GM19099 (cell line): ENCODE results near the gene LIMK1.

ENCODE experiments used
- POLR2A ChIP-seq: IDR thresholded peaks from 3 replicates; pipeline ENCODE4 v1.6.1; 2011; ENCODE audit warnings: low read depth; ENCODE audit not compliant: insufficient read length; ENCODE audit errors: extremely low read depth

LIMK1 gene

DNA sequence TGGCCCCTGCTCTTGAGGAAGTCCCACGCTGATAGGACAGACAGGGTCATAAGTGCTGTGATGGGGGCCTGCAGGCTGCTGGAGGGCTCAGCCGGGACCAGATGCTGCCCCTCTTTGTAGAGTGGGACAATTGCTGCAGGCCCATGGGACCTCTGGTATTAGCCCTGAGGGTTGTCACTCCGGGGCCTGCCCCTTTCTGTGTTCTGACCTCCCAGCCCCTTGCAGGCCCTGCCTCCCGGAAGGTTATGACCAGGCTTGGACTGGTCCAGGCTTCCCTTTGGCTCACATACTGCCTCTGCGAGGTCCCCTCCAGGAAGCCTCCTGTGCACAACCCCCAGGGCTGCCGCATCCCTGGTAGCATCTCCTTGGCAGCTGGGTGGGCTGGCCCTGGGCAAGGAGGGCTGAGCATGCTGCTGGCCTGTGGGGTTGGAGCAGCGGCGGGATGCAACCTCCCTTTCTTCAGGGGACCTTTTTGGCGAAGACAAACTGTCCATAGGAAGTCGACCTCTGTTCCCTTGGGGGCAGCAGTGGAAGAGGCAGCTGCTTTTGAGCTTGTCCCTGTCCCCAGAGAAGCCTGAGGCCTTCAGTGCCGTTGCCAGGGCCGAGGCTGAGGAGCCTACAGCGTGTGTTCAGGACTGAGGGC lies 8.8 kb downstream of the LIMK1 start:
- no peak for TF ChIP-seq POLR2A

- TF ChIP-seq POLR2A: peak; percentile 72
These were observed 9.4 kb downstream of the LIMK1 start for GRCh38 chr7:74092964-74093471.

- TF ChIP-seq POLR2A: no peak
These were observed 10.1 kb downstream of the LIMK1 start for GRCh38 chr7:74093671-74094223.

DNA sequence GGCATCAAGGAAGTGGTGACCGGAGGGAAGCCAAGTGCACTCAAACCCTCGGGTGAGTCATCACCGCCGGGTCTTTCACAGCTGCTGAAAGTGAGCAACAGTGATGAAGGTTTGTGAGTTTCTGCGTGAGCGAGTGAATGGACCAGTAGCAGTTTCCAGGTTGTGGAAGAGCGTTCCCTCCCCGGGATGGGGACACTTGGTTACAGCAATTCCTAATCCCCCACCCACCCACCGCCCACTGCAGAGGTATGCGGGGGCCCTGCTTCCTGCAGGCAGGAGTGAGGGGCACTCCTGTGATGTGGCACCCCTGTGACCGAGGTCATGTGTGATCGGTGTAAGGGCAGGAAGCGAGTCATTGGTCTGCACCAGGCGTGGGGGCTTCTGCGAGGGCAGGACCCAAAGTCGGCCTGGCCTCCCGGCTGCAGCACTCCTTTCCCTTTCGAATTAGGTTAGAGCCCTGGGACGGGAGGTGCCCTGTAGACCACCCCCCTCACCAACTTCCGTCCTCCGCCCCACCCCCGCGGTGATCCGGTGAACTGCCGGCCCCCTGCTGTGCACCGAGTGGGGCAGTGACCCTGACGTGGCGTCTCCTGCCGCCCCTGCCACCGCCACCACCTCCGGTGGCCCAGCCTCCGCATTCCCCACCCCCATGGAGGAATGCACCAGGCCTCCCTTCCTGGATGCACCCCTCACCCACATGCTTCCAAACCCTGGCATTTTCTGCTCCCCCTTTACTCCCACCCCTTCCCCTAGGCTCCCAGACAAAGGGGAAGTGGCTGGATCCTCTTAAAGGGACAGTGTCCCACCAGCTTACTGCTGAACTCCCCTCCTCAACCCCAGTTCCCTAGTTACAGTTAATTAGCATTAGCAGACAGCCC lies 10.9 kb downstream of the LIMK1 start:
- peak; percentile 38 for TF ChIP-seq POLR2A

DNA sequence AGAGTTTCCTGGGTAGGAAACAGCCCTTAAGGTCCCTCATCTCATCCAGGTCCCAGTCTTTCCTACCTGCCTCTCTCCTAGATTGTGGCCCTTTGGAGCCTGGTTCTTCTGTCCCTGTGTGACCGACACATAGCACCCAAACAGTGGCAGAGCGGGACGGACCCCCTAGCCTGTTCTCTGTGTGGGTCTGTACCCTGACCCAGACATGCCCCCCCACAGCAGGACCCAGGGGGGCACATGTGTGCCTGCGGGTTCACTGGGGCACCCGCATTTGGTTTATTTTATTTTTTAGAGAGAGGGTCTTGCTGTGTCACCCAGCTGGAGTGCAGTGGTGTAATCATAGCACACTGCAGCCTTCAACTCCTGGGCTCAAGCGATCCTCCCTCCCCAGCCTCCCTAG lies 11.5 kb downstream of the LIMK1 start:
- no peak for TF ChIP-seq POLR2A

DNA sequence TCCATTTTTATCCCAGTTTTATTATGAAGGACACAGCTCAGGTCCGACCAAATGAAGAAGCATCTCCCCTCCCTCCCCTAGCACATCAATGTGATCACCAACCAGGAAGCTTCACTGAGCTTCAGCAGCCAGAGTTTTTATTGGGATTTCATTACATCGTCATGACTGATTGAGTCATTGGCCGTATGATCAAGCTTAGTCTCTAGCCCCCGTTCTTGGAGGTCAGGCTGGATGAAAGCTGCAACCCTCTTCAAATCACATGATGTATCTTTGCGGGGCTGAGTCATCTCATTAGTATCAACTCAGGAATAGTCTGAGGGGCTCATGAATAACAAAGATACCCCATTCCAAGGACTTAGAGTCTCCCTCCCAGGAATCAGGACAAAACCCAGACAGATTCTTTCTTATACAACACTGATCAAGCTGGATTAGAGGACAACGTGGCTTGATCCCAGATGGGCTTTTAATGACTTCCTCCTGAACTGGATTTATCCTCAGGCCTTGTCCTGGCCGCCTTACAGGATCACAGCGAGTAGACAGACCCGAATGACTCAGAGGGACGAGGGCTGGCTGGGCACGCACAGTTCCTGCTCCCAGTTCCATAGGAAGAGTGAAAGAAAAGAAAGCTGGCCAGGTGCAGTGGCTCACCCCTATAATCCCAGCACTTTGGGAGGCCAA lies 14.5 kb downstream of the LIMK1 start:
- TF ChIP-seq POLR2A: no peak

GRCh38 chr7:74099031-74099430 lies 15.4 kb downstream of the LIMK1 start:
- no peak for TF ChIP-seq POLR2A

DNA sequence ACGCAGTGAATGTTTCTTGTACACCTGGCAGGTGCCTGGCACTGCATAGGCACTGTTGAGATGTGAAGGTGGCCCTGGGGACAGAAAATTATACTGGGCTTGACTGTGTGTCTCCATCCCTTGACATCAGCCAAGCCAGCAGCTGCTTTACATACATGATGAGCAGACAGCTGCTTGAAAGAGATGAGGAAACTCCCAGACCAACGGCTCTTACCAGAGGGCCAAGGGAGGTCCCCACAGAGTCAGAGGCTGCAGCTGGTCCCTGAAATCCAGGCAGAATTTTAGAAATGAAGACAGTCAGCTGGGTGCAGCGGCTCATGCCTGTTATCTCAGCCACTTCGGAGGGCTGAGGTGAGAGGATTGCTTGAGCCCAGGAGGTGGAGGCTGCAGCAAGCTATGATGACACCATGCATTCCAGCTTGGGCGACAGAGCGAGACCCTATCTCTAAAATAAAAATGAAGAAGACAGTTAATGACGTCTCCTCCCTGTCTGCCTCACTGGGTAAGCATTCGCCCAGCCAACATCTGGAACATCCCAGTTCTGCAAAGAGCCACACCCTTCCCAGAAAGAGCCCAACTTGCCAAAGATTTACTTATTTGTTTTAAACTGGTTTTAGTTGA lies 17.6 kb downstream of the LIMK1 start:
- TF ChIP-seq POLR2A: no peak

DNA sequence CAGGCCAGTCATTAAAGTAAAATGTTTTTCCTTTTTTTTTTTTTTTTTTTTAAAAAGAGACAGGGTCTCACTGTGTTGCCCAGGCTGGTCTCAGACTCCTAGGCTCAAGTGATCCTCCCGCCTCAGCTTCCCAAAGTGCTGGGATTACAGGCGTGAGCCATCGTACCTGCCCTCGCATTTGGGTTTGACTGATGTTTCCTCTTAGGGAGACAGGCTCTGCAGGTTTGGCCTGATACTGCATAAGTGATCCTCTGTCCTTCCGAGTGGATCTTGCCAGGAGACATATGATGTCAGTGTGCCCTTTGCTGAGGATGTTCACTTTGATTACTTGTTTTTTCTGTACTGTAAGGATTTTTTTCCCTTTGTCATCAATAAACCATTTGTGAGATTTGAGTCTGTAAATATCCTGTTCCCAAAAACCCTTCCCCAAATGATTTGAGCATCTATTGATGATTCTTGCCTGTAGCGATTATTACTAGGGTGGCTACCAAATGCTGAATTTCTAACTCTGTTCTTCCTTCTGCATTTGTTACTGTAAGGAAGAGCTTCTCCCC lies 19.7 kb downstream of the LIMK1 start:
- no peak for TF ChIP-seq POLR2A

- TF ChIP-seq POLR2A: no peak
These were observed 21.1 kb downstream of the LIMK1 start for GRCh38 chr7:74104702-74105101.

- no peak for TF ChIP-seq POLR2A
These were observed 22.4 kb downstream of the LIMK1 start for GRCh38 chr7:74105992-74106391.

GRCh38 chr7:74106846-74107245 lies 23.2 kb downstream of the LIMK1 start:
- TF ChIP-seq POLR2A: no peak

DNA sequence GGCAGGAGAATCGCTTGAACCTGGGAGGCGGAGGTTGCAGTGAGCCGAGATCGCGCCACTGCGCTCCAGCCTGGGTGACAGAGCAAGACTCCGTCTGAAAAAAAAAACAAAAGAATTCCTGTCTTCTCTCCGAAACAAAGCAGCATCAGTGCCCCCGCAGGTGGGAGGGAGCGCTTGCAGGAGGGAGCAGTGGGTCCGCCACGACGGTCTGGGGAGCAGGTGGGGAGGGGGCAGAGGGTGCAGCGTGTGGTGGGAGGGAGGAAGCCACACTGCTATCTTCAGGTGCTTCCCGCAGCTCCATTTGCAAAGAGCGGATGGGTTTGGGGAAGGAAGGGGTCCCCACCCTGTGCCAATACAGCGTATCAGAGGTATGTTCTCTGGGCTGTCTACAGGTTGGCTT lies 31.7 kb downstream of the LIMK1 start:
- TF ChIP-seq POLR2A: no peak

- no peak for TF ChIP-seq POLR2A
These were observed 32.8 kb downstream of the LIMK1 start for GRCh38 chr7:74116356-74116755.
